DND-41 (cell line): ENCODE measurements around the gene RGS12.

Source experiments
- ATAC-seq: fragments of 200-7000 bp; cut with Tn5 transposase; 3 replicates; pipeline ENCODE4 v1.9.1; 2021; ENCODE audit warnings: low read depth; ENCODE audit not compliant: insufficient read depth
- DNase-seq: peaks from one replicate; pipeline ENCODE4 v3.0.0-alpha.2; 2020
- H2AFZ ChIP-seq: 2 replicates; pipeline ENCODE4 v1.6.0; 2012; ENCODE audit warnings: low read depth, low read length
- H3K27ac ChIP-seq: 2 replicates; pipeline ENCODE4 v1.5.1; 2012; ENCODE audit warnings: low read length, inconsistent platforms
- H3K27me3 ChIP-seq: fragments of 200-600 bp; sonication (generic); 2 replicates; pipeline ENCODE4 v1.6.0; 2012; ENCODE audit warnings: low read length, mild to moderate bottlenecking, inconsistent platforms; ENCODE audit not compliant: insufficient read depth, poor library complexity
- H3K36me3 ChIP-seq: 2 replicates; pipeline ENCODE4 v1.5.1; 2012; ENCODE audit warnings: low read length, inconsistent platforms; ENCODE audit not compliant: insufficient read depth
- H3K4me1 ChIP-seq: 2 replicates; pipeline ENCODE4 v1.5.1; 2012; ENCODE audit warnings: mild to moderate bottlenecking, low read length; ENCODE audit not compliant: insufficient read depth
- H3K4me2 ChIP-seq: 2 replicates; pipeline ENCODE4 v1.6.0; 2012; ENCODE audit warnings: mild to moderate bottlenecking, moderate library complexity, low read length, inconsistent platforms; ENCODE audit not compliant: insufficient read depth
- H3K4me3 ChIP-seq, 2 experiments: fragments of 200-600 bp in 1 of 2; shearing (Covaris generic) in 1 of 2; 2 replicates each; pipeline ENCODE4 v1.5.1; 2012 to 2016; ENCODE audit warnings: inconsistent platforms in 2 of 2, low read length in 2 of 2, mild to moderate bottlenecking in 2 of 2, low read depth in 1 of 2, moderate library complexity in 1 of 2
- H3K79me2 ChIP-seq: 2 replicates; pipeline ENCODE4 v1.6.0; 2012; ENCODE audit warnings: low read length, inconsistent platforms; ENCODE audit not compliant: insufficient read depth
- H3K9ac ChIP-seq: 2 replicates; pipeline ENCODE4 v1.6.0; 2012; ENCODE audit warnings: low read depth, mild to moderate bottlenecking, inconsistent platforms, low read length, moderate library complexity
- H3K9me3 ChIP-seq: 2 replicates; pipeline ENCODE4 v1.5.1; 2012; ENCODE audit warnings: low read length, moderate library complexity, mild to moderate bottlenecking, inconsistent platforms; ENCODE audit not compliant: insufficient read depth, severe bottlenecking
- H4K20me1 ChIP-seq: 2 replicates; pipeline ENCODE4 v1.6.0; 2012; ENCODE audit warnings: low read length; ENCODE audit not compliant: insufficient read depth
- EZH2 ChIP-seq: IDR thresholded peaks from 3 replicates; pipeline ENCODE4 v1.6.1; 2012; ENCODE audit warnings: borderline replicate concordance, low read depth, mild to moderate bottlenecking, moderate library complexity, low read length, inconsistent platforms; ENCODE audit not compliant: severe bottlenecking
- TF ChIP-seq, protein P1 (sequence below): IDR thresholded peaks from 2 replicates; pipeline ENCODE4 v1.5.1; 2012; ENCODE audit warnings: borderline replicate concordance, low read length, moderate library complexity, mild to moderate bottlenecking; ENCODE audit not compliant: poor library complexity, severe bottlenecking; ENCODE audit errors: extremely low read depth

RGS12 gene

GRCh38 chr4:3315566-3315965, 22.7 kb downstream of the RGS12 start:
- no peak overlapping the region for H3K27ac ChIP-seq
- no peak for ATAC-seq
- no peak overlapping the region for H3K4me2 ChIP-seq
- H2AFZ ChIP-seq = no peak overlapping the region
- DNase-seq = no peak
- TF ChIP-seq, protein P1, sequence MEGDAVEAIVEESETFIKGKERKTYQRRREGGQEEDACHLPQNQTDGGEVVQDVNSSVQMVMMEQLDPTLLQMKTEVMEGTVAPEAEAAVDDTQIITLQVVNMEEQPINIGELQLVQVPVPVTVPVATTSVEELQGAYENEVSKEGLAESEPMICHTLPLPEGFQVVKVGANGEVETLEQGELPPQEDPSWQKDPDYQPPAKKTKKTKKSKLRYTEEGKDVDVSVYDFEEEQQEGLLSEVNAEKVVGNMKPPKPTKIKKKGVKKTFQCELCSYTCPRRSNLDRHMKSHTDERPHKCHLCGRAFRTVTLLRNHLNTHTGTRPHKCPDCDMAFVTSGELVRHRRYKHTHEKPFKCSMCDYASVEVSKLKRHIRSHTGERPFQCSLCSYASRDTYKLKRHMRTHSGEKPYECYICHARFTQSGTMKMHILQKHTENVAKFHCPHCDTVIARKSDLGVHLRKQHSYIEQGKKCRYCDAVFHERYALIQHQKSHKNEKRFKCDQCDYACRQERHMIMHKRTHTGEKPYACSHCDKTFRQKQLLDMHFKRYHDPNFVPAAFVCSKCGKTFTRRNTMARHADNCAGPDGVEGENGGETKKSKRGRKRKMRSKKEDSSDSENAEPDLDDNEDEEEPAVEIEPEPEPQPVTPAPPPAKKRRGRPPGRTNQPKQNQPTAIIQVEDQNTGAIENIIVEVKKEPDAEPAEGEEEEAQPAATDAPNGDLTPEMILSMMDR = no peak
- no peaks in the 10 kb centered on the region for H3K9me3 ChIP-seq
- no peaks in the 10 kb centered on the region for H3K4me1 ChIP-seq
- H3K36me3 ChIP-seq = no peaks in the 10 kb centered on the region
- no peak overlapping the region for H3K4me3 ChIP-seq
- H3K9ac ChIP-seq = no peak overlapping the region
- no peaks in the 10 kb centered on the region for H3K79me2 ChIP-seq
- H4K20me1 ChIP-seq = peaks cover 68% of the 10 kb centered on the region
- H3K27me3 ChIP-seq = no peaks in the 10 kb centered on the region

DNA sequence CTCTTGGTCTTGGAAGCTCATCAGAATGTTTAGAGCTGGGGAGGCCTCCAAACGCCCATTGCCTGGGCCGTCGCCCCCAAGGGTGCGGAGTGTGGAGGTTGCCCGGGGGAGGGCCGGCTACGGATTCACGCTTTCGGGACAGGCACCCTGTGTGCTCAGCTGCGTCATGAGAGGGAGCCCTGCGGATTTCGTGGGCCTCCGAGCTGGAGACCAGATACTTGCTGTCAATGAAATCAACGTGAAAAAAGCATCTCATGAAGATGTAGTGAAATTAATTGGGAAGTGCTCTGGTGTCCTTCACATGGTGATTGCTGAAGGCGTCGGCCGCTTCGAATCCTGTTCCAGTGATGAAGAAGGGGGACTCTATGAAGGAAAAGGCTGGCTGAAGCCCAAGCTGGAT, 23.3 kb downstream of the RGS12 start:
- no peaks in the 10 kb centered on the region for H3K79me2 ChIP-seq

DNA sequence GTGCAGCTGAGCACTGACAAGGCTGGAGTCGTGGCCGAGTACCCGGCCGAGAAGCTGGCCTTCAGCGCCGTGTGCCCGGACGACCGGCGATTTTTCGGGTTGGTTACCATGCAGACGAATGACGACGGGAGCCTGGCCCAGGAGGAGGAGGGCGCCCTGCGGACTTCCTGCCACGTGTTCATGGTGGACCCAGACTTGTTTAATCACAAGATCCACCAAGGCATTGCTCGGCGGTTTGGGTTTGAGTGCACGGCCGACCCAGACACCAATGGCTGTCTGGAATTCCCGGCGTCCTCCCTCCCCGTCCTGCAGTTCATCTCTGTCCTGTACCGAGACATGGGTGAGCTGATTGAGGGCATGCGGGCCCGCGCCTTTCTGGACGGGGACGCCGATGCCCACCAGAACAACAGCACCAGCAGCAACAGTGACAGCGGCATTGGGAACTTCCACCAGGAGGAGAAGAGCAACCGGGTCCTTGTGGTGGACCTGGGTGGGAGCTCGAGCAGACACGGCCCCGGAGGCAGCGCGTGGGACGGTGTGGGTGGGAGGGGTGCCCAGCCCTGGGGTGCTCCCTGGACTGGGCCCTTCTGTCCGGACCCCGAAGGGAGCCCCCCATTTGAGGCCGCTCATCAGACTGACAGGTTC, 24.3 kb downstream of the RGS12 start:
- H3K9me3 ChIP-seq = no peaks in the 10 kb centered on the region
- no peak overlapping the region for H3K9ac ChIP-seq
- H4K20me1 ChIP-seq = peaks cover 67% of the 10 kb centered on the region
- TF ChIP-seq, protein P1 = no peak
- TF ChIP-seq EZH2 = no peak
- H3K27ac ChIP-seq = no peak overlapping the region
- no peaks in the 10 kb centered on the region for H3K36me3 ChIP-seq
- no peak for DNase-seq
- no peak for ATAC-seq
- no peak overlapping the region for H2AFZ ChIP-seq
- H3K4me3 ChIP-seq = no peak overlapping the region
- no peaks in the 10 kb centered on the region for H3K27me3 ChIP-seq
- no peaks in the 10 kb centered on the region for H3K4me1 ChIP-seq
- H3K79me2 ChIP-seq = no peaks in the 10 kb centered on the region
- no peak overlapping the region for H3K4me2 ChIP-seq

More for the DNA sequence above, 23.3 kb downstream of the RGS12 start:
- no peak overlapping the region for H2AFZ ChIP-seq
- no peaks in the 10 kb centered on the region for H3K4me1 ChIP-seq
- DNase-seq (no peak), ATAC-seq (no peak)
- no peak overlapping the region for H3K4me2 ChIP-seq
- no peak overlapping the region for H3K4me3 ChIP-seq
- no peak for TF ChIP-seq EZH2
- TF ChIP-seq, protein P1 = no peak
- H3K27ac ChIP-seq = no peak overlapping the region
- no peaks in the 10 kb centered on the region for H3K9me3 ChIP-seq
- no peak overlapping the region for H3K9ac ChIP-seq
- peaks cover 67% of the 10 kb centered on the region for H4K20me1 ChIP-seq
- no peaks in the 10 kb centered on the region for H3K36me3 ChIP-seq
- H3K27me3 ChIP-seq = no peaks in the 10 kb centered on the region
